Left lung (tissue), 10 donors: ENCODE data around the gene HOMER2. TPM values are rescaled to one million over a fixed set of nuclear protein-coding genes. Genes with fewer than 3 reads are reported as not detected.

ENCODE experiments used
- ATAC-seq: fragments of 200-7000 bp; cut with Tn5 transposase; one replicate; pipeline ENCODE4 v1.9.1; 2020; ENCODE audit warnings: moderate library complexity
- DNase-seq, 4 donors: peaks; one replicate each; pipeline ENCODE4 v3.0.0-alpha.2; 2013 to 2020
- H3K27ac ChIP-seq, 2 donors: fragments of 200-600 bp; sonication (generic) in 1 of 2; one replicate each; pipeline versions ENCODE4 v1.5.0 to v1.8.0; 2020 to 2021
- H3K27me3 ChIP-seq, 2 donors: fragments of 200-600 bp; sonication (generic) in 1 of 2; one replicate each; pipeline versions ENCODE4 v1.5.0 to v1.8.0; 2020 to 2021
- H3K36me3 ChIP-seq, 2 donors: fragments of 200-600 bp; sonication (generic) in 1 of 2; one replicate each; pipeline versions ENCODE4 v1.5.0 to v1.8.0; 2020 to 2021
- H3K4me1 ChIP-seq, 2 donors: fragments of 200-600 bp; one replicate each; pipeline ENCODE4 v1.8.0; 2021
- H3K4me3 ChIP-seq, 2 donors: fragments of 200-600 bp; sonication (generic) in 1 of 2; one replicate each; pipeline versions ENCODE4 v1.5.0 to v1.8.0; 2020 to 2021; ENCODE audit warnings: mild to moderate bottlenecking in 1 of 2
- H3K9me3 ChIP-seq, 2 donors: fragments of 200-600 bp; sonication (generic) in 1 of 2; one replicate each; pipeline versions ENCODE4 v1.5.0 to v1.8.0; 2020 to 2021
- intact Hi-C, 2 donors: fragments of 100-400 bp; cut with DNase I; formaldehyde crosslinking; loops; one replicate each; pipeline versions ENCODE4 v1.11.2 to v1.14.2; 2022
- polyA plus RNA-seq, 6 donors: library from polyadenylated mRNA; unstranded; fragments of 120-200 nt; gene quantifications; one replicate each; pipeline ENCODE4 v1.2.1, GENCODE V29; 2013; ENCODE audit not compliant: insufficient read length in 6 of 6
- total RNA-seq, 2 donors: library from RNA; stranded (reverse); fragmentation: NEBNext Ultra II Directional; extraction: Animal tissue kit (Norgen Biotek cat#: 25700); gene quantifications; one replicate each; pipeline ENCODE4 v1.2.1, GENCODE V29; 2021
- TF ChIP-seq, protein P1 (sequence below), 2 donors: fragments of 200-600 bp; sonication (generic) in 1 of 2; IDR thresholded peaks; one replicate each; pipeline versions ENCODE4 v1.5.0 to v1.8.0; 2021; ENCODE audit warnings: antibody characterized with exemption in 2 of 2
- donor health status: DM: no; HTN: yes; CAD: no.
- donor health status: DM: no; HTN: no; CAD: no.

HOMER2 gene
- total and polyA plus RNA-seq, 8 donors: 17.3 to 22.4 (median 19.0) TPM

- no peaks in the 10 kb centered on the region for H3K27me3 ChIP-seq
- no peaks in the 10 kb centered on the region for H3K36me3 ChIP-seq
- H3K9me3 ChIP-seq: no peaks in the 10 kb centered on the region
- no peak for ATAC-seq
- no peaks in the 10 kb centered on the region for H3K4me1 ChIP-seq
- TF ChIP-seq, protein P1, sequence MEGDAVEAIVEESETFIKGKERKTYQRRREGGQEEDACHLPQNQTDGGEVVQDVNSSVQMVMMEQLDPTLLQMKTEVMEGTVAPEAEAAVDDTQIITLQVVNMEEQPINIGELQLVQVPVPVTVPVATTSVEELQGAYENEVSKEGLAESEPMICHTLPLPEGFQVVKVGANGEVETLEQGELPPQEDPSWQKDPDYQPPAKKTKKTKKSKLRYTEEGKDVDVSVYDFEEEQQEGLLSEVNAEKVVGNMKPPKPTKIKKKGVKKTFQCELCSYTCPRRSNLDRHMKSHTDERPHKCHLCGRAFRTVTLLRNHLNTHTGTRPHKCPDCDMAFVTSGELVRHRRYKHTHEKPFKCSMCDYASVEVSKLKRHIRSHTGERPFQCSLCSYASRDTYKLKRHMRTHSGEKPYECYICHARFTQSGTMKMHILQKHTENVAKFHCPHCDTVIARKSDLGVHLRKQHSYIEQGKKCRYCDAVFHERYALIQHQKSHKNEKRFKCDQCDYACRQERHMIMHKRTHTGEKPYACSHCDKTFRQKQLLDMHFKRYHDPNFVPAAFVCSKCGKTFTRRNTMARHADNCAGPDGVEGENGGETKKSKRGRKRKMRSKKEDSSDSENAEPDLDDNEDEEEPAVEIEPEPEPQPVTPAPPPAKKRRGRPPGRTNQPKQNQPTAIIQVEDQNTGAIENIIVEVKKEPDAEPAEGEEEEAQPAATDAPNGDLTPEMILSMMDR (IDR thresholded peaks at IDR 0.05): no peak
- intact Hi-C loops: no loop called here
- no peak overlapping the region for H3K4me3 ChIP-seq
- H3K27ac ChIP-seq: no peak overlapping the region
- no peak for DNase-seq
Measured at GRCh38 chr15:82921939-82922338, 30.6 kb downstream of the HOMER2 start.

- no peaks in the 10 kb centered on the region for H3K4me1 ChIP-seq
- H3K9me3 ChIP-seq: no peaks in the 10 kb centered on the region
- ATAC-seq (no peak), DNase-seq (no peak)
- intact Hi-C loops: no loop called here
- H3K27ac ChIP-seq: no peak overlapping the region
- no peak overlapping the region for H3K4me3 ChIP-seq
- H3K36me3 ChIP-seq: no peaks in the 10 kb centered on the region
- TF ChIP-seq, protein P1 (IDR thresholded peaks at IDR 0.05): no peak
- H3K27me3 ChIP-seq: no peaks in the 10 kb centered on the region
Measured at GRCh38 chr15:82921242-82921641, 31.3 kb downstream of the HOMER2 start.

DNA sequence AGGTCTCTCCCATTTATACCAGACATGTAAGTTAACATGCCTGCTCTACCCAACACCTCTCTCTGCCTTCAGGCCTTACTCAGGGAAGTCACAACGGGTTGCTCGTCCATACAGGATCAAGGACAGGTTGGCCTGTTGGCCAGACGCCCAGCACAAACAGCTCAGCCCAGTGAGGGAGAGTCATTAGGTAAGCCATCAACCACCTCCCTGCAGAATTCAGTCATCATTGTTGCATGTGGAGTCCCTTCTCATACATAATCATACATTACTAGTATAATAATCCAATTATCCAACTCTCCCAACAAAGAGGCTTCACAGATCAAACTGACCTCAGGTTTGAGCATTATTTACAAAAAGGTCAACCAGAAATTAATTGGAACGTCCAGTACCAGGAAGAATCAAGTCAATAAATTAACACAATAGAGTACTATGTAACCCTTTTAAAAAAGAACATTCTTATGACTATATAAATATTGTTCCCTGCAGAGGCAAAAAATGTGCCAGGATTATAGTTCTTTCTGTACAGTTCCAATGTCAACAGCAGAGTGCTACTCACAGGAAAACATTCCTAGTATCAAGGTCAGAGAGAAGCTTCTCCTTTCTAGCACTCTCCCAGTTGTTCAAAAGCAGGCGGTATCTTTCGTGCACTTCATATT lies 33.2 kb downstream of the HOMER2 start:
- H3K27ac ChIP-seq: no peak overlapping the region
- peak; percentile 85 for ATAC-seq

GRCh38 chr15:82918607-82919230 lies 33.8 kb downstream of the HOMER2 start:
- H3K4me1 ChIP-seq: no peaks in the 10 kb centered on the region
- TF ChIP-seq, protein P1 (IDR thresholded peaks at IDR 0.05): no peak
- no peak overlapping the region for H3K4me3 ChIP-seq
- no peak for DNase-seq
- ATAC-seq: no peak
- no peaks in the 10 kb centered on the region for H3K36me3 ChIP-seq
- no peak overlapping the region for H3K27ac ChIP-seq
- no peaks in the 10 kb centered on the region for H3K9me3 ChIP-seq
- intact Hi-C loops: no loop called here
- H3K27me3 ChIP-seq: no peaks in the 10 kb centered on the region

More for the DNA sequence above, 33.2 kb downstream of the HOMER2 start:
- Histone ChIP-seq H3K4me3 (no peak overlapping the region), H3K27me3 (no peaks in the 10 kb centered on the region), H3K9me3 (no peaks in the 10 kb centered on the region), H3K36me3 (no peaks in the 10 kb centered on the region), H3K4me1 (no peaks in the 10 kb centered on the region)
- intact Hi-C loops: no loop called here
- DNase-seq: peak in 1 of 4 donors; percentile 43
- TF ChIP-seq, protein P1 (IDR thresholded peaks at IDR 0.05): no peak

GRCh38 chr15:82918162-82918561 lies 34.4 kb downstream of the HOMER2 start:
- no peaks in the 10 kb centered on the region for H3K9me3 ChIP-seq
- intact Hi-C loops: no loop called here
- ATAC-seq (no peak), DNase-seq (no peak)
- TF ChIP-seq, protein P1 (IDR thresholded peaks at IDR 0.05): no peak
- no peak overlapping the region for H3K27ac ChIP-seq
- H3K27me3 ChIP-seq: no peaks in the 10 kb centered on the region
- no peak overlapping the region for H3K4me3 ChIP-seq
- H3K4me1 ChIP-seq: no peaks in the 10 kb centered on the region
- no peaks in the 10 kb centered on the region for H3K36me3 ChIP-seq
